Measurements from ENCODE around the gene SMTN. TPM values are rescaled to one million over a fixed set of nuclear protein-coding genes. Genes with fewer than 3 reads are reported as not detected.
A peak's percentile ranks its signal among the peaks of the same experiment; 100 is the strongest.

SMTN gene
- total RNA-seq, 1 experiment from 2014 or later: 80.2 TPM

DNA sequence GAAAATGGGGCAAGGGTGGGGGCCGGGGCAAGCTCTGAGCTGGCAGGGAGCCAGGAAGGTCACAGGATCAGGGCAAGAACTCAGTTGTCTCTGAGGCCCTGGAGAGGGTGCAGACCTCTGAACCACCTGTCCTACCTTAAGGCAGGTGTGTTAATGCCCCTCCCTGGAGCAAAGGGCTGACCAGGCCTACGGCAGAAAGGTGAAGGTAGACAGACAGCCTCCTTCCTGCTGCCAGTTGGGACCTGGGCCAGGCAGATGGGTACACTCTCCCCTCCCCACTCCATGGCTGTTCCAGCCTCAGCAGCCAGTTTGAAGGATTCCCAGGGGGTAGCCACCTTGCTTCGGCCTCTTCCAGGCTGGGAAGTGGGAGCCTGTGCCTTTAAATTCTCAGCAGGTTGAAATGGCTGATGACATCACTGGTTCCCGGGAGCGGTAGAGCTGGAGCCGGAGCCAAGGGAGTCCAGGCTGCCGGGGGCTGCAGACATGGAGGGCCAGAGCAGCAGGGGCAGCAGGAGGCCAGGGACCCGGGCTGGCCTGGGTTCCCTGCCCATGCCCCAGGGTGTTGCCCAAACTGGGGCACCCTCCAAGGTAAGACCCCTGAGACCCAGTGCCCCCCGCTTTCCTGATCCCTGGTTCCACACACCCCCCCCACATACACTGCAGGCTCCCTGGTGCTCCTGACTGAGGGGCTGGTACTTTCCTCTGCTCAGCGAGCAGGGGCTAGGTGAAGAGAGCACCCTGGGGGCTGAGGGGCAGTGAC, 41.6 kb downstream of the SMTN start, which contains the start of gene INPP5J:
Gene INPP5J (plus strand): TSS at position 435 of the 760 bp plus-strand sequence. CDS start 49 bp downstream, at position 484.
- TF ChIP-seq CTCF (IDR thresholded peaks at IDR 0.05; ENCODE audit: unreplicated experiment): no peak
- BruUV-seq (replicated peaks): no TSS peak
- ChIA-PET POLR2A (interaction anchor here (1.0 to 1.6 kb wide), 2 partner anchors 15 to 39 kb away, joined by 3 to 7 read pairs; partner anchors contain the start of gene SELENOM), CTCF (interaction anchor here (1.4 kb wide), 1 partner anchor 14 kb away, joined by 7 read pairs; no protein-coding TSS in a partner anchor)
- Mint-ChIP-seq H3K9me3 (ENCODE audit: unreplicated experiment) (no peaks in the 10 kb centered on the region), H3K27ac (ENCODE audit: low read depth, unreplicated experiment) (no peak within 1 kb of the TSS), H3K4me1 (ENCODE audit: insufficient read depth, unreplicated experiment) (peaks cover 5% of the 10 kb centered on the region), H3K36me3 (ENCODE audit: insufficient read depth, unreplicated experiment) (no peaks in the 10 kb centered on the region), H3K4me3 (ENCODE audit: unreplicated experiment) (peak within 1 kb of the TSS; percentile 61), H3K27me3 (ENCODE audit: insufficient read depth, unreplicated experiment) (no peaks in the 10 kb centered on the region)
- peak; percentile 55 for DNase-seq (ENCODE audit: unreplicated experiment)
- intact Hi-C loops (cut with micrococcal nuclease): no loop called here

DNA sequence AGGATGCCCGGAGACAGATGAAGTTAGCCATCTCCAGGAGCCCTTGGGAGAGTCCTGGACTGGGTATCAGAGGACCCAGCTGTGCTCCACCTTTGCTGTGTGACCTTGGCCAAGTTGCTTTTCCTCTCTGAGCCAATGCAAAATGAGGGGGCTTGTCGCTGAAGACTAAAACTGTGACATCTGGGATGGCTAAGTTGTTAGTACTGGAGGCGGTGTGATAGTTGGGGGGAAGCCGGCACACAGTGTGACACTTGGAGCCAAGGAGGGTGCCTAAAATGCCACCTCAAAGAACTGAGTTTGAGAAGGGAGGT, 42.1 kb downstream of the SMTN start:
- CTCF ChIA-PET: no interaction called here
- TF ChIP-seq CTCF (IDR thresholded peaks at IDR 0.05; ENCODE audit: unreplicated experiment): no peak
- H3K27me3 Mint-ChIP-seq (ENCODE audit: insufficient read depth, unreplicated experiment): no peaks in the 10 kb centered on the region
- peak overlapping the region; percentile 61 for H3K4me3 Mint-ChIP-seq (ENCODE audit: unreplicated experiment)
- peaks cover 5% of the 10 kb centered on the region for H3K4me1 Mint-ChIP-seq (ENCODE audit: insufficient read depth, unreplicated experiment)
- no peaks in the 10 kb centered on the region for H3K9me3 Mint-ChIP-seq (ENCODE audit: unreplicated experiment)
- DNase-seq (ENCODE audit: unreplicated experiment): no peak
- intact Hi-C loops (cut with micrococcal nuclease): no loop called here
- POLR2A ChIA-PET: interaction anchor here (1.6 kb wide), 1 partner anchor 16 kb away, joined by 7 read pairs; the partner anchor contains the start of gene SELENOM
- no TSS peak for BruUV-seq (replicated peaks)
- H3K36me3 Mint-ChIP-seq (ENCODE audit: insufficient read depth, unreplicated experiment): no peaks in the 10 kb centered on the region
- H3K27ac Mint-ChIP-seq (ENCODE audit: low read depth, unreplicated experiment): no peak overlapping the region

DNA sequence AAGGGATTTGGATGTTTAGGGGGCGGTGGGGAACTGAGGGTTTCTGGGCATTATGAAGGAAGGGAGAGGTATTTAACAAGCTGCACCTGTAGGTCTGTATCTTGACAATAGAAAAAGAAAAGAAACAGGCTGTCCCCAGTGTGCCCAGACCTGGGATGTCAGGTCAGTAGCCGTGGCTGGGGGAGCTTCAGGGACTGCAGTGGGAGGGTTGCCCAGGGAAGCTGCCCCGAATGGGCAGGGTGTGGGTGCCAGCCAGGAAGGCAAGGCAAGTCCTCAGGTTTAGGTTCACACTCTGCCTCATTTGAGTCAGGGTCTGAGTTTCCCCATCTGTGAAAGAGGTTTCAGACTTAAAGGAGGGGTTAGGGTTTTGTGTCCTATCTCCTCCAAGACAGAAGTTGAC, 43.2 kb downstream of the SMTN start:
- TF ChIP-seq CTCF (IDR thresholded peaks at IDR 0.05; ENCODE audit: unreplicated experiment): no peak
- no peak overlapping the region for H3K27ac Mint-ChIP-seq (ENCODE audit: low read depth, unreplicated experiment)
- peaks cover 5% of the 10 kb centered on the region for H3K4me1 Mint-ChIP-seq (ENCODE audit: insufficient read depth, unreplicated experiment)
- ChIA-PET POLR2A (interaction anchor here (1.0 to 1.1 kb wide), 2 partner anchors 15 to 36 kb away, joined by 3 read pairs; partner anchors contain the start of gene RNF185), CTCF (interaction anchor here (1.1 kb wide), 1 partner anchor 16 kb away, joined by 3 read pairs; no protein-coding TSS in a partner anchor)
- BruUV-seq (replicated peaks): no TSS peak
- no peak overlapping the region for H3K4me3 Mint-ChIP-seq (ENCODE audit: unreplicated experiment)
- intact Hi-C loops (cut with micrococcal nuclease): no loop called here
- no peak for DNase-seq (ENCODE audit: unreplicated experiment)
- no peaks in the 10 kb centered on the region for H3K9me3 Mint-ChIP-seq (ENCODE audit: unreplicated experiment)
- H3K36me3 Mint-ChIP-seq (ENCODE audit: insufficient read depth, unreplicated experiment): no peaks in the 10 kb centered on the region
- no peaks in the 10 kb centered on the region for H3K27me3 Mint-ChIP-seq (ENCODE audit: insufficient read depth, unreplicated experiment)

DNA sequence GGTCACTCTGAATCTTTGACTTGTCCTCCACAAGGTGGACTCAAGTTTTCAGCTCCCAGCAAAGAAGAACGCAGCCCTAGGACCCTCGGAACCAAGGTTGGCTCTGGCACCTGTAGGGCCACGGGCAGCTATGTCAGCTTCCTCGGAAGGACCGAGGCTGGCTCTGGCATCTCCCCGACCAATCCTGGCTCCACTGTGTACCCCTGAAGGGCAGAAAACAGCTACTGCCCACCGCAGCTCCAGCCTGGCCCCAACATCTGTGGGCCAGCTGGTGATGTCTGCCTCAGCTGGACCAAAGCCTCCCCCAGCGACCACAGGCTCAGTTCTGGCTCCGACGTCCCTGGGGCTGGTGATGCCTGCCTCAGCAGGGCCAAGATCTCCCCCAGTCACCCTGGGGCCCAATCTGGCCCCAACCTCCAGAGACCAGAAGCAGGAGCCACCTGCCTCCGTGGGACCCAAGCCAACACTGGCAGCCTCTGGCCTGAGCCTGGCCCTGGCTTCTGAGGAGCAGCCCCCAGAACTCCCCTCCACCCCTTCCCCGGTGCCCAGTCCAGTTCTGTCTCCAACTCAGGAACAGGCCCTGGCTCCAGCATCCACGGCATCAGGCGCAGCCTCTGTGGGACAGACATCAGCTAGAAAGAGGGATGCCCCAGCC, 43.8 kb downstream of the SMTN start:
- ChIA-PET CTCF (interaction anchor here (0.7 to 1.1 kb wide), 2 partner anchors 16 to 22 kb away, joined by 3 read pairs; no protein-coding TSS in a partner anchor), POLR2A (interaction anchor here (0.6 to 1.1 kb wide), 3 partner anchors 15 to 36 kb away, joined by 3 to 4 read pairs (median 3); partner anchors contain the start of gene RNF185)
- H3K27ac Mint-ChIP-seq (ENCODE audit: low read depth, unreplicated experiment): no peak overlapping the region
- DNase-seq (ENCODE audit: unreplicated experiment): no peak
- no peak overlapping the region for H3K4me3 Mint-ChIP-seq (ENCODE audit: unreplicated experiment)
- TF ChIP-seq CTCF (IDR thresholded peaks at IDR 0.05; ENCODE audit: unreplicated experiment): no peak
- intact Hi-C loops (cut with micrococcal nuclease): no loop called here
- H3K4me1 Mint-ChIP-seq (ENCODE audit: insufficient read depth, unreplicated experiment): peaks cover 5% of the 10 kb centered on the region
- no peaks in the 10 kb centered on the region for H3K27me3 Mint-ChIP-seq (ENCODE audit: insufficient read depth, unreplicated experiment)
- BruUV-seq (replicated peaks): no TSS peak
- no peaks in the 10 kb centered on the region for H3K9me3 Mint-ChIP-seq (ENCODE audit: unreplicated experiment)
- no peaks in the 10 kb centered on the region for H3K36me3 Mint-ChIP-seq (ENCODE audit: insufficient read depth, unreplicated experiment)

Data from MCF 10A (cell line).